HG02840 (cell line): Measurements from ENCODE around the gene DDX53.

Source experiments
- ATAC-seq: cut with Tn5 transposase; IDR thresholded peaks from one replicate; pipeline ENCODE4 v1.9.1; 2021; ENCODE audit warnings: mild to moderate bottlenecking, moderate library complexity, moderate number of reproducible peaks; ENCODE audit not compliant: unreplicated experiment, low FRiP score

DDX53 gene

GRCh38 chrX:22999696-23000223 lies at the start of gene DDX53:
Gene DDX53, plus strand, starts transcription at chrX:22999960. Its CDS starts 98 bp downstream, at chrX:23000058.
- ATAC-seq, result no peak

DNA sequence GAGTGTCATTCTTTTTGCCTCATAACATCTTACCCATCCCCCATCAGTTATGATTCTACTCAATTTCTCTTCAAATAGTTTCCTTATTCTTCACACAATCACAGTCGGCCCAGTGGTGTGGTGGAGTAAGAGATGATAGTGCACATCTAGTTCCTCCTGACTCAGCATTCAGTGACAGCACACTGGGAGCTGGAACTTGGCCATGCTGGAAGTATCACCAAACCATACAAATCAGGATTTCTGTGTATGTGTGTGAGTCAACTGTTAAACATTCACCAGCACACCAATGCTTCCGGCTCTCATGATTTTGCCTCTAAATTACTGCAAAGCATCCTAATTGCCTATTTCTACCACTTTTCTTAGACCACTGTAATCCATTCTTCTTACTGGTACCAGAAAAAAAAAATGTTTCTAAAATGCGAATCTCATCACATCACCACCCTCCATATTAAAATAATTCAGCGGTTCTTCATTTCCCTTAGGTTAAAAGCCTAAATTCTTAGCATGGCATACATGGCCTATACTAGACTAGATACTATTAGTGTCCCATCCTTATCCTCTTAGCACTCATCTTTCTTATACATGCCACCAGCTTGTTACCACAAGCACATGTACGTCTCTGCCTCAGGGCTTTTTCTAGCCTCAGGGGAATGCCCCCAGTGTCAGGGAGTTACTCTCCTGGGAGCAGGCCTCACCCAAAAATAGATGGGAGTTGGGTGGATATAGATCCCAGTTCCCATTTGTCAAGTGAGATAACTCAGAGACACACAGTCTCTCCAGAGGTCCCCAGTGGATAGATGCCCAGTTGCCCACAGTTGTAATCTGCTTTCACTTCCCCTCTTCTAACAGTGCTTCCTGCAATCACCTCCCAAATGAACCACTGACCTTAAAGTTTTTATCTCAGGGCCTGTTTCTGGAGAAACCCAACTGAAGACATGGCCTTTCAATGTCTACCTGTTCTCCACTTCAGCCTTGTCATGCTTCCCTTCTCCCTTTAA lies 49.2 kb upstream of the DDX53 start:
- no peak for ATAC-seq

GRCh38 chrX:22952010-22952409 lies 47.8 kb upstream of the DDX53 start:
- ATAC-seq, result no peak

- no peak for ATAC-seq
Observed at GRCh38 chrX:22958250-22958649, 41.5 kb upstream of the DDX53 start.

DNA sequence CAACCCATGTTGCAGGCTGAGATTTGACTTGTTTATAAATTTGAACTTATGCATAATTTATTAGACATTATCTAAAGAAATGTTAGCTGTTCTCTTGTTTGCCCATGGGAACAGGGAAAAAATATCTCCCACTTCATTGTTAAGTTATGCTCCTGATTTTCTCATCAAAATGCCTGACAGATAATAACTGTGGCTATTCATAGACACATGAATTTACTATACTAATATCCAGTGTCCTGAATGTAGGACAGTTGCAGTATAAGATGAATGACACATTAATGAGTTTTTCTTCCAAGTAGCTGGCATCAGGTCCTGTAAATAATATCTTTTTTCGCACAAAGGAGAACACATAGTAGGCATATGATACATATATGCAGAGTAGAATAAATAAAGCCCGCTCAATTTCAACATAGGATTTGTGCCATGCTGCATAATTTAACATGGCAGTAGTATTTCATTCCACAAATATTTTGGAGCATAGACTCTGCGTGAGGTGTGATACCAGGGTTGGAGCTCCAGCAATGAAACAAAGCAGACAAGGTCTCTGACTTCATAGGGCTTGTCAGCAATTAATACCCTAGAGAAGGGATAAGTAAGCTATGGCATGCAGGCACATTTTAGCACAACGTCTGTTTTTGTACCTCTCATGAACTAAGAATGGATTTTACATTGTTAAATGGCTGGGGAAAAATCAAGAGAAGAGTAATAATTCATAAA lies 40.4 kb upstream of the DDX53 start:
- no peak for ATAC-seq

GRCh38 chrX:22963196-22963595 lies 36.6 kb upstream of the DDX53 start:
- no peak for ATAC-seq

DNA sequence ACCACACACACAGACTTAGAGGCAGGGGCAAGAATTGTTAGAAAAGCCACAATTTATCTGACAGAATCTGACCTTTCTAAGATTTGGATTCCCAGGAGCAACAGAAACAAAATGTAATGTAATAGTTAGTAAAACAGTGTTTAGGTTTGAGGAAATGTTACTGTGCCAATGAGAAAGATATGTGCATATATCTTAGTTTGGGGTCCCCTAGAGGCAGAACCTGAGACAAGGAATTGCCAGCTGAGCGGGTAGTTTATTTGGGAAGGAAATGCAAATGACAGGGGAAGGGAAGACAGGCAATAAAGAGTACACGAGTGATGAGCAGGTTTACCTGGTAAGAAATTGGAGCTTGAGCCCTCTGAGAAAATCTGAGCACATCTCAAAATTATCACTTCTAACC lies 31.3 kb upstream of the DDX53 start:
- ATAC-seq, result no peak

DNA sequence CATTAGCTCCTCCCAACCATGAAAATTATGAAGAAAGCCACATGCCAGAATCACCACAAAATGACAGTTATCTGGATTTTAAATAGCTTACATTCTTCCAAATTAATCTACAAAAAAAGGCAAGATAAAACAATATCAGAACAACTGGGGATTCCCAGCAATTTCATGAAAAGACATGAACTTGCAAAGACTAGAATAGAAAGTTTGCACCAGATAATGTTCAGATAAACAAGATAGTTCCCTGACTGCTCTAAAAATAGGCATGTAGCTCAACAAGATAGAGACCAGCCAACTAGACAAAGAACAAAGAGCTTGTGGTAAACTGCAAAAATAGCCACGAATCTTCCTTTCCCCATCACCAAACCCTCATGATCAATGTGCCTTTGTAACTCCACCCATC lies 30.3 kb upstream of the DDX53 start:
- no peak for ATAC-seq

DNA sequence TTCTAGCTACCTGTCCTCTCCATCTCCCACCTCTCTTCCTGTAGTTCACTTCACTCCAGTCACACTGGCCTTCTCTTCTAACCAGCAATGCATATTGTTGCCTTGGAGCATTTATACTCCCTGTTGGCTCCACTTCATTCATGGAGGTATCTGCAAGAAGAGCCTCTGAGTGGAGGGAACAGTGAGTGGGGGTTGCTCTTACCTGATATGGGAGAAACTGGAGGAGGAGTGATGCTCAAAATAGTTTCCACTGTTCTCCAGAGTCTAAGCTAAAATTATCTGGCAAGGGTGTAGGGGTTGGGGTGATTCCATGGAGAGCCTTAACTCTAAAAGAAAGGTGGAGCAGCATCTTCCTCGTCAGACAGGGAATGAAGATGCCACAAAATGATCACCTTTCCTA lies 28.9 kb upstream of the DDX53 start:
- no peak for ATAC-seq

- ATAC-seq, result no peak
Observed at GRCh38 chrX:22974616-22975015, 25.1 kb upstream of the DDX53 start.

DNA sequence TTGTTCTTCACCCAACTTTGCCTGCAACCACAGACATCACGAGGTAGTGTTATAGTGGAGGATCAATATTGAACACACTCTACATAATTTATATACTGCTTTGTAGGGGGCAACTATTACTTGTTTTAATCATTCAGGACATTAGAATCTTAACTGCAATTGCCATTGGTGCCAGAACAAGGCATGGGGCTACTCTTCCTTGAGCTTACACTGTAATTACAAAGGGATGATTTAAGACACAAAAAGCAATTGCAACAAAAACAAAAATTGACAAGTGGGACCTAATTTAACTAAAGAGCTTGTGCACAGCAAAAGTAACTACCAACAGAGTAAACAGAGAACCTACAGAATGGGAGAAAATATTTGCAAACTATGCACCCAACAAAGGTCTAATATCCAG lies 24.0 kb upstream of the DDX53 start:
- ATAC-seq, result no peak

DNA sequence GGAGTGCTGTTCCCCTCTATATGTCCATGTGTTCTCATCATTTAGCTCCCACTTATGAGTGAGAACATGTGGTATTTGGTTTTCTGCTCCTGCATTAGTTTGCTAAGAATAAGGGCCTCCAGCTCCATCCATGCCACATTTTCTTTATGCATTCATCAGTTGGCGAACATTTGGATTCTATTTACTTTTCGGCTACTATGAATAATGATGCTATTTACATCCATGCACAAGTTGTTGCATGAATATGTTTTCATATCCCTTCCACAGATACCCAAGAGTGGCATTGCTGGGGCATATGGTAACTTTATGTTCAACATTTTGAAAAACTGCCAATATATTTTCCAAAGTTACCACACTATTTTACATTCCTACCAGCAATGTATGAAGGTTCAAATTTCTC lies 13.8 kb upstream of the DDX53 start:
- no peak for ATAC-seq

GRCh38 chrX:22987452-22987851 lies 12.3 kb upstream of the DDX53 start:
- no peak for ATAC-seq

DNA sequence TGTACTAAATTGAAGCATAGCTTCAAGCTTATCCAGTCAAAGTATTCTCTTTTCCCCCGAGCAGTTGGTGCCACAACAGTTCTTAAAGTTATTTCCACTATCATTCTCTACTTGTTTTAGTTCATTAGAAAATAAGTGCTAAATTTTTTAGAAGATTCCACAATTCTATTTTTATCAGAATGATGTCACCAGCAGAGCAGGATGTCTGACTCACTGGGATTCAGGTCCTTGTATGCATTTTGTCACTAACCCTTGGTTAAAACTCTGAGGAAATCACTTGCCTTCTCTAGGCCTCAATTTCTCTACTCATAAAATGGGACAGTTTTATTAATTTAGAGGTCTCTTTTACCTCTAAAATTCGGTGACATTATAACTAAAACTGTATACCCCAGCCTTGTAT lies 3.4 kb downstream of the DDX53 start:
- no peak for ATAC-seq

- ATAC-seq, result no peak
Observed at GRCh38 chrX:23008431-23009099, 8.8 kb downstream of the DDX53 start.

GRCh38 chrX:23012162-23012561 lies 12.4 kb downstream of the DDX53 start:
- no peak for ATAC-seq

DNA sequence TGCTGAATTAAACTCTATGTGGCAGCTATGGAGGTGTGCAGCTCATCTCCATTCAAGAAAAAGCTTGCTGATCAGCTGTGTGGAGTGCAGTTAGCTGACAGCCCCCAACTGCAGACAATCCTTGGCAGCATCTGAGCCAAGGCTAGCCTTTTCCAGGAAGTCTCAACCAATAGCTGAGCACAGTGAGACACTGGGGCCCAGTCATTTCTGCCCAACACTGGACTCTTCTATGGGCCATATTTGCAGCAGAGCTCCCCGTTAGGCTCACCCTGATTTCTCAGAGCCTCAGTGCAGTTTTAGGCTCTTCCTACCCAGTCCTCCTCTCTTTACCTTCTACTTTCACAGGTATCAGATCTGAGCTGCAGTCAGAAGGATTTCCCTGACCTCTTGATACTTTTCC lies 12.9 kb downstream of the DDX53 start:
- no peak for ATAC-seq

DNA sequence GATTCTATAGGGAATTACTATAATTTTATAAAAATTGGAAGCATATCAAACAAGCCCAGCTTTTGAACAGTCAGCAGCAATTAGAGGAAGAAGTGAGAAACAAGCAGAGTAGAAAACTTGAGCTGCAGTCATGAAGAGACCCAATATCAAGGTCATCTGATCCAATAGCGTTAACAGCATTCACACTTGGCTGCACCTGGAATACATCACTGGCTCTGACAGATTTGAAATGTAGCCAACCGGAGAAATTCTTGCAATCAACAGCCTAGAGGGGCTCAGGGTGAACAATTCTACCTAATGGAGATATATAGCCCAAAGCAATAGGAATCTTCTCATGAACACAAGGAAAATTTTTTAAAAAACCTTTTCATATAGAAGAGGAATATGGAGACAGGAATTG lies 13.6 kb downstream of the DDX53 start:
- ATAC-seq, result no peak

DNA sequence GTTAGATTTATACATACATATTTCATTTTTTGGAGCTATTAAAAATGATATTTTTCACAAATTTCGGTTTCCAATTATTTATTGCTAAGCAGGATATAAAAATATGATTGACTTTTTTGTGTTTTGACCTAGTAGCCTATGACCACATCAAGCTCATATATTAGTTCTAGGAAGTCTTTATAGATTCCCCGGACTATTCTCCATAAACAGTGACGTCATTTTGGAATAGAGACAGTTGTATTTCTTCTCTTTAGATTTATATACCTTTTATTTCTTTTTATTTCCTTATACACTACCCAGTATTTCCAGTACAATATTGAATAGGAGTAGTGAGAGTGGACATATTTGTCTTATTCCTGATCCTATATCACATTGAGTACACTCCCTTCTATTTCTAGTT lies 31.8 kb downstream of the DDX53 start:
- ATAC-seq, result no peak

GRCh38 chrX:23035493-23035892 lies 35.7 kb downstream of the DDX53 start:
- no peak for ATAC-seq

DNA sequence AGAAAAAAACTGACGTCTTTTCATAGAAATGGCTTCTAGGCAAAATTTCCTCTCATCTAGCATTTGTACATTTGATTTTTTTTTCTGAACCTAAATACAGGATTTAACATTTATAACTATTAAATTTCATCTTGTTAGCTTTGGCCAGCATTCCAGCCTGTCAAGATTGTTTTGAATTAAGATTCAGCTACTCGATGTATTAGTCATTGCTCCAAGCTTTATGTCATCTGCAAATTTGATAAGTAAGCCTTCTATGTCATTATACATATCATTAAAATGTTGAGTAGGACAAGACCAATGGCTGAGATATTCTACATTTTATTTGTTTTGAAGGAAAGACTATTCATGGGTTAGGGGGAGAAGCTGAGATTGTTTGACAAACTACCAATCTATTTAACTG lies 46.7 kb downstream of the DDX53 start:
- no peak for ATAC-seq
